CD4-positive, alpha-beta T cell treated with Interleukin-17A for 4 hours (primary cell): ENCODE data around the gene AKAP17A.
"Not testable (repeated sequence)": the region's sequence is repeated elsewhere in the genome, so short reads cannot be mapped to it uniquely, and the experiment has no call there.

Experiments used
- DNase-seq: peaks from one replicate; pipeline ENCODE4 v3.0.0-alpha.2; 2020; ENCODE audit warnings: mixed read lengths

Gene AKAP17A, protein sequence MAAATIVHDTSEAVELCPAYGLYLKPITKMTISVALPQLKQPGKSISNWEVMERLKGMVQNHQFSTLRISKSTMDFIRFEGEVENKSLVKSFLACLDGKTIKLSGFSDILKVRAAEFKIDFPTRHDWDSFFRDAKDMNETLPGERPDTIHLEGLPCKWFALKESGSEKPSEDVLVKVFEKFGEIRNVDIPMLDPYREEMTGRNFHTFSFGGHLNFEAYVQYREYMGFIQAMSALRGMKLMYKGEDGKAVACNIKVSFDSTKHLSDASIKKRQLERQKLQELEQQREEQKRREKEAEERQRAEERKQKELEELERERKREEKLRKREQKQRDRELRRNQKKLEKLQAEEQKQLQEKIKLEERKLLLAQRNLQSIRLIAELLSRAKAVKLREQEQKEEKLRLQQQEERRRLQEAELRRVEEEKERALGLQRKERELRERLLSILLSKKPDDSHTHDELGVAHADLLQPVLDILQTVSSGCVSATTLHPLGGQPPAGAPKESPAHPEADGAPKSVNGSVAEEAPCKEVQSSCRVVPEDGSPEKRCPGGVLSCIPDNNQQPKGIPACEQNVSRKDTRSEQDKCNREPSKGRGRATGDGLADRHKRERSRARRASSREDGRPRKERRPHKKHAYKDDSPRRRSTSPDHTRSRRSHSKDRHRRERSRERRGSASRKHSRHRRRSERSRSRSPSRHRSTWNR

GRCh38 chrX:1591102-1591862, at the start of gene AKAP17A:
Gene AKAP17A, plus strand, starts transcription at chrX:1591604. Its CDS starts 1,859 bp downstream, at chrX:1593463.
- peak; percentile 99 for DNase-seq

DNA sequence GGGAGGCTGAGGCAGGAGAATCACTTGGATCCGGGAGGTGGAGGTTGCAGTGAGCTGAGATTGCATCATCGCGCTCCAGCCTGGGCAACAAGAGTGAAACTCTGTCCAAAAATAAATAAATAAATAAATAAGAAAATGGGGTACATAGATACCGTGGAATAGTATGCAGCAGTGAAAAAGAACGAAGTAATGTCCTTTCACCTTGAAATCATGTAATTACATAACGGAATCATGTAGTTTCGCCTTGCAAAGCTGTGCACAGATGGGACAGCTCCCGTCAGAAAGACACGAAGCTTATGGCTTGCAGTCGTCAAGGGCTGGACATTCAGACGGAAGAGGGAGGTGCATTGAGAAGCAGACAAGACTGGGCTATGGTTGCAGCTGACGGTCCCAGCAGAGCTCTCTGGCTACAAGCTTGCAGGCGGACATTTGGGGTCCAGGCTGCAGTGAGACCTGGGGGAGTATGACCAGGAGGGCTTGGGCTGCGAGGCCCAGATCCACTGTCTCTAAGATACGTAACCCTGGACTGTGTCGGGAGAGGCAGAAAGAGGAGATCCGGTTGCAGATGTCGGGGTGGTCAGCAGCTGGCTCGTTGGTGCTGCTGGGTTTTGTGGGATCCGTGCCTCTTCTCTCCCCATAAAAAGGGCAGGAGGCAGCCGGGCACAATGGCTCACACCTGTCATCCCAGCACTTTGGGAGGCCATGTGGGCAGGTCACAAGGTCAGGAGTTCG, 48.2 kb upstream of the AKAP17A start:
- no peak for DNase-seq

DNA sequence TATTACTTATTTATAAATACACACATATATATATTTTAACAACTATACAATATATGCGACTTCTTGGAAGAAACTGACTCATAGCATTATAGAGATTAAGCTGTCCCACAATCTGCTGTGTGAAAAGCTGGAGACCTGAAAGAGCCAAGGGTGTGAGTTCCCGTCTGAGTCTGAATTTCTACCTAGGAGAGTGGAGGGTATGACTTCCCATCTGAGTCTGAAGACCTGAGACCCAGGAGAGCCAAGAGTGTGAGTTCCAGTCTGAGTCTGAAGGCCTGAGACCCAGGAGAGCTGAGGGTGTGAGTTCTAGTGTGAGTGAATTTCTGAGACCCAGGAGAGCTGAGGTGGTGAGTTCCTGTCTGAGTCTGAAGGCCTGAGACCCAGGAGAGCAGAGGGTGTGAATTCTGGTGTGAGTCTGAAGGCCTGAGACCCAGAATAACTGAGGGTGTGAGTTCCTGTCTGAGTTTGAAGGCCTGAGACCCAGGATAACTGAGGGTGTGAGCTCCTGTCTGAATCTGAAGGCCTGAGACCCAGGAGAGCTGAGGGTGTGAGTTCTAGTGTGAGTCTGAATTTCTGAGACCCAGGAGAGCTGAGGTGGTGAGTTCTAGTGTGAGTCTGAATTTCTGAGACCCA, 45.5 kb upstream of the AKAP17A start:
- no peak for DNase-seq

GRCh38 chrX:1546691-1547251, 44.6 kb upstream of the AKAP17A start:
- no peak for DNase-seq

DNA sequence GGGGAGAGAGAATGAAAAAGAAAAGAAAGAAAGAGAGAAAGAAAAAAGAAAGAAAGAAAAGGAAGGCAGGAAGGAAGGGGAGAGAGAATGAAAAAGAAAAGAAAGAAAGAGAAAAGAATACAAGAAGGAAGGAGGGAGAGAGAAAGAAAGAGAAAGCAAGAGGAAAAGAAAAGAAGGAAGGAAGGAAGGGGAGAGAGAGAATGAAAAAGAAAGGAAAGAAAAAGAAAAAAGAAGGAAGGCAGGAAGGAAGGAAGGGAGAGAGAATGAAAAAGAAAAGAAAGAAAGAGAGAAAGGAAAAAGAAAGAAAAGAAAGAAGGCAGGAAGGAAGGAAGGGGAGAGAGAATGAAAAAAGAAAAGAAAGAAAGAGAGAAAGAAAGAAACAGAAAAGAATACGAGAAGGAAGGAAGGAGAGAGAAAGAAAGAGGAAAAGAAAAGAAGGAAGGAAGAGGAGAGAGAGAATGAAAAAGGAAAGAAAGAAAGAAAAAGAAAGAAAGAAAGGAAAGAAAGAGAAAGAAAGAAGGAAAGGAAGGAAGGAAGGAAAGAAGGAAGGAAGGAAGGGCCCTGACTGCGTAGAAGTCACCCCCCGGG, 39.4 kb upstream of the AKAP17A start:
- DNase-seq = no peak

DNA sequence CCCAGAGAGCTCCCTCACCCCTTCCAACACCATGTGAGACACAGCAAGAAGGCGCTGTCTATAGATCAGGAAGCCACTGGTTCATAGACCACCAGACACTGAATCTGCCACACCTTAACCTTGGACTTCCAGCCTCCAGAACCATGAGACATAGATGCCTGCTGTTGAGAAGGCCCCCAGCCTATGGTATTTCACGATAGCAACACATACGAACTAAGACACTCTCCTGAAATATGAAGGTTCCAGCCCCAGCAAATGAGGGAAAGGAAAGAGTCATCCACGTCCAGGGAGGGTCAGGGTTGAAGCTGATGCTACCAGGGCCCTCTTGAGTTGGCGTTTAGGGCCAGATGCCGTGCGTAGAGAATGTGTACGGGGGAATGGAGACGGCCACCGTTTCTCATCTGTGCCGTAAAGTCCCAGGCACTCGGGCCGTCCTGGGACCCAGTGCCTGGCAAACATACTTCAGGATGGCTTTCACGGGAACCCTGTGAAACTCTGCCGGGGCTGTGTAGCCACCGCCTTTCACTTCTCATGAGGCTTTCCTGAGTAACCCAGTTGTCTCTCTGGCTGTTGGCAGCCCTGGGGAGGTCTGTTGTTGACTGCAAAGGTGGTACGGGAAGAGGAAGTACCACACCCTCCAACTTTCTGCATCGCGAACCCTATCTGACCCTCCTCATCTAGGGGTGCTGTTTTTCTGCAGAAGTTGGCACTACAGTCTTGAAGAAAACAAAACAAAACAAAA, 36.8 kb upstream of the AKAP17A start:
- peak; percentile 78 for DNase-seq

DNA sequence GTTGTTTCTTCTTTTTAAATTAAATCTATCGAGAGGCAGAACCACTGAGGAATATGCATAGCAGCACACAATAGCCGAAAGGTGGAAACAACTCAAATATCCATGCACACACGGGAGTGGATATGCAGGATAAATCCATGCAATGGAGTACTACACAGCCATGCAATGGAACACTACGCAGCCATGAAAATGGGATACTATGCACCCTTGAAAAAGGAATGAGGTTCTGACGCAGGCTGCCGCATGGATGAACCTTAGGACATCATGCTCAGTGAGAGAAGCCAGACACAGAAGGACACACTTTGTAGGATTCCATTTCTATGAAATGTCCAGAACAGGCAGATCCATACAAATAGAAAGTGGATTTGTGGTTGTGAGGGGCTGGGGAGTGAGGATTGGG, 36.0 kb upstream of the AKAP17A start:
- no peak for DNase-seq

- not testable (repeated sequence) for DNase-seq
Observed at GRCh38 chrX:1557442-1557841, 34.0 kb upstream of the AKAP17A start.

DNA sequence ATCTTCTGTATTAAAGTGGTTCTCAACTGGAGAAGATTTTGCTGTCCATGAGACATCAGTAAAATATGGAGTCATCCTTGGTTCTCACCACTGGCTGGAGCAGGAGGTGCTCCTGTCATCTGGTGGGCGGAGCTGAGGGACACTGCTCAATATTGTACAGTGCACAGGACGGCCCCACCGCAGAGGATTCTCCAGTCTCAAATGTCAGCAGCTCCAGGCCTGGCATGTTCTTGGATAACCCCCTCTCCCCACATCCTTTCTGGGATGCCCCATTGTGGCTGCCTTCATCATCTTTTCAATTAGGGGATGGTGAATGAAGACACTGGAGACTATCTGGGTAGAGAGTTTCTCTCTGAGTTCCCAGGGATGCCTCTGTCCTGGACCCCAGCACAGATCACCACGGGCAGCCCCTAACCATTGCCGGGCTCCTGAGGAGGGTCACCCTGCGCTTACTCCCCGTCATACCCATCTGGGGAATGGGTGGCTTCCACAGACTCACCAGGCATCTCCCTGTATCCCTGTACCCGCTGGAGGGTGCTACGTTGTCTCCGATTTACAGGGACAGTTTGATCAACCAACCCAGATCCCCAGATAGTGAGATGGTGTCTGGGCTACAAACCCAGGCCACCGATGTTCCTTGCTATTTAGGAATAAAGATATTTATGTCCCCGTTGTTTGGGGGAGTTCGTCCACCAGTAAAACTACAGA, 32.5 kb upstream of the AKAP17A start:
- DNase-seq = no peak

DNA sequence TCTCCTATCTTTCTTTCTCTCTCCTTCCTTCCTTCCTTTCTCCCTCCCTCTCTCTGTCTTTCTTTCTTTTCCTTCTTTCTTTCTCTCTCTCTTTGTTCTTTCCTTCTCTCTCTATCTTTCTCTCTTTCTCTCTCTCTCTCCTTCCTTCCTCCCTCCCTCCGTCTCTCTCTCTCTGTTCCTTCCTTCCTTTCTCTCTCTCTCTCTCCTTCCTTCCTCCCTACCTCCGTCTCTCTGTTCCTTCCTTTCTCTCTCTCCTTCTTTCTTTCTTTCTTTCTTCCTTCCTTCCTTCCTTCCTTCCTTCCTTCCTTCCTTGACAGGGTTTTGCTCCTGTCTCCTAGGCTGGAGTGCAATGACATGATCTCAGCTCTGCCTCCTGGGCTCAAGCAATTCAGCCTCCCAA, 30.2 kb upstream of the AKAP17A start:
- DNase-seq = no peak

DNA sequence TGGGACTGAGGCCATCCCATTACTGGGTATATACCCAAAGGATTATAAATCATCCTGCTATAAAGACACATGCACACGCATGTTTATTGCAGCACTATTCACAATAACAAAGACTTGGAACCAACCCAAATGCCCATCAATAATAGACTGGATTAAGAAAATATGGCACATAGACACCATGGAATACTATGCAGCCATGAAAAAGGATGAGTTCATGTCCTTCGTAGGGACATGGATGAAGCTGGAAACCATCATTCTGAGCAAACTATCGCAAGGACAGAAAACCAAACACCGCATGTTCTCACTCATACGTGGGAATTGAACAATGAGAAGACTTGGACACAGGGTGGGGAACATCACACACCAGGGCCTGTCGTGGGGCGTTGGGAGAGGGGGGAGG, 27.3 kb upstream of the AKAP17A start:
- DNase-seq = not testable (repeated sequence)

- DNase-seq = no peak
Observed at GRCh38 chrX:1564750-1565683, 26.4 kb upstream of the AKAP17A start.

DNA sequence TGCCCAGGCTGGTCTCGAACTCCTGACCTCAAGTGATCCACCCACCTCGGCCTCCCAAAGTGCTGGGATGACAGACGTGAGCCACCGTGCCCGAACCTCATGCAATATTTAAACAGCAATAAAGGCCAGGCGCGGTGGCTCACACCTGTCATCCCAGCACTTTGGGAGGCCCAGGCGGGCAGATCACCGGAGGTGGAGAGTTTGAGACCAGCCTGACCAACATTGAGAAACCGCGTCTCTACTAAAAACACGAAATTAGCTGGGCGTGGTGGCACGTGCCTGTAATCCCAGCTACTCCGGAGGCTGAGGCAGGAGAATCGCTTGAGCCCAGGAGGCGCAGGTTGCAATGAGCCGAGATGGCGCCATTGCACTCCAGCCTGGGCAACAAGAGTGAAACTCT, 17.2 kb upstream of the AKAP17A start:
- not testable (repeated sequence) for DNase-seq

DNA sequence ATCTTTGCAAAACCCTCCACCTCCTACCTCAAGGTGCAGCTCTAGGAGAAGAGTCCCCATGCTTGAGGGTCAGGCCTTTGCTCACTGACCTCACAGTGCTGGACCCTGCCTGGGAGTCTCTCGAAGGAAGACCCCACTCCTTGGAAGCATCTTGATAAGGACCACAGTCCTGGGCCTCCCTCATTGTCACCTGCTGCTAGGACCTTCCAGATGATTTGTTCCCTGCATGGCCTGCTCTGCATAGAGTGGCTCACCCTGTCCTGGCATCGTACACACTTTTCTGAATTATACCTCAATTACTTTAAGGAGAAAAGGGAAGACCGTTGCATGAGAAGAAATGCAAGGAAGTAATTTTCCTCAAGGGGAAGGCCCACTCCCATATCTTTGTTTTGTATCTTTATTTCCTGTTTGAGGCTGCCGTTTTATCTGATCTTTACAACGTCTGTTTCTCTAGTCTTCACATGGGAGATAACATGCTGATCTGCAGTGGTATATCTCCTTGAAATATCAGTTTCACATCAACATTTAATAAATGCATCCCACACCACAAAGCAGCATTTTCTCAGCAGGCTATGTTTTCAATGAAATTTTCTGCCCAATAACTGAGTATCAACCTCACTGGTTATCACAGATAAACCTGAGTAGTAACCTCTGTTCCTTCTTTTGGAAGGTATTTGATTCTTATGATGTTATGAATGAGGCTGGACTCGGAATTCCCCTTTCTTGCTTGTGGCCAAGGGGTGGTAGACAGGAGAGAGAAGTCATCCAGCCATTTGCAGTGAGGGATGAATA, 15.0 kb upstream of the AKAP17A start:
- DNase-seq = peak; percentile 29

DNA sequence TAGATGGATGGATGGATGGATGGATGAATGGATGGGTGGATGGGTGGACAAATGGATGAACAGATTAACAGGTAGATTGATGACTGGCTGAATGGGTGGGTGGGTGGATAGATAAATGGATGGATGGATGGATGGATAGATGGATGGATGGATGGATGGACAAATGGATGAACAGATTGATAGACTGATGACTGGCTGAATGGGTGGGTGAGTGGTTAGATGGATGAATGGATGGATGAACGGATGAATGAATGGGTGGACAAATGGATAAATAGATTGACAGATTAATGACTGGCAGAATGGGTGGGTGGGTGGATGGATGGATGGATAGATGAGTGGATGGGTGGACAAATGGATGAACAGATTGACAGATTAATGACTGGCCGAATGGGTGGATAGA, 13.6 kb upstream of the AKAP17A start:
- no peak for DNase-seq

DNA sequence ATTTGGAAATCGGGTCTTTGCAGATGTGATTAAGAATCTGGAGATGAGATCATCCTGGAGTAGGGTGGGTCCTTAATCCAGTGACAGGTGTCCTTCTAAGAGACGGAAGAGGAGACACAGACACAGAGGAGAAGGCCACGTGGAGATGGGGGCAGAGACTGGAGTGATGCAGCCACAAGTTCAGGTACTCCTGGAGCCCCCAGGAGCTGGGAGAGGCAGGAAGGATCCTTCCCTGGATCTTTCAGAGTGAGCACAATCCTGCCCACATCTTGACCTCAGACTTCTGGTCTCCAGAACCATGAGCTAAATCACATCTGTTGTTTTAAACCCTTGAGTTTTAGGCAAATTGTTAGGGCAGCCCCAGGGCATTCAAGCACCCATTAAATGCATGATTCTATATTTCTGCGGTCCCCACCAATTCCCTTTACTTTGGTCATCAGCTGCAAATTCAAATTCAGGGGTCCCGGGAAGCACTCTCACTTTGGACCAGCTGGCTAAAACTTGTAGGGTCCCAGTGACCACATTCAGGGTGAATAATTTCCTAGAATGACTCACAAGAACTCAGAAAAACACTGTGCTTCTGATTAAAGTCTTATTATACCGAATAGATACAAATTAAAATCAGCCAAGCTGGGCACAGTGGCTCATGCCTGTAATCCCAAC, 12.8 kb upstream of the AKAP17A start:
- DNase-seq = no peak

- DNase-seq = peak; percentile 80
Observed at GRCh38 chrX:1581132-1581531, 10.3 kb upstream of the AKAP17A start.
